H9 (cell line): Measurements from ENCODE around the gene MINPP1. TPM values are rescaled to one million over a fixed set of nuclear protein-coding genes. Genes with fewer than 3 reads are reported as not detected.
A peak's percentile ranks its signal among the peaks of the same experiment; 100 is the strongest.

ENCODE experiments used
- DNase-seq: peaks from one replicate; pipeline ENCODE4 v3.0.0-alpha.2; 2017
- H2AFZ ChIP-seq: one replicate; pipeline ENCODE4 v1.6.1; 2013; ENCODE audit warnings: mild to moderate bottlenecking, low read length, control low read depth, moderate library complexity
- H2AK5ac ChIP-seq: 2 replicates; pipeline ENCODE4 v1.6.1; 2013; ENCODE audit warnings: low read length, control low read depth, mixed read lengths; ENCODE audit not compliant: insufficient read length
- H2BK120ac ChIP-seq: one replicate; pipeline ENCODE4 v1.6.1; 2013; ENCODE audit warnings: low read depth, mild to moderate bottlenecking, low read length, control low read depth, inconsistent platforms; ENCODE audit not compliant: poor library complexity, severe bottlenecking
- H2BK12ac ChIP-seq: 2 replicates; pipeline ENCODE4 v1.6.1; 2013; ENCODE audit warnings: low read length, control low read depth, mixed read lengths, low read depth; ENCODE audit not compliant: insufficient read length
- H2BK15ac ChIP-seq: 2 replicates; pipeline ENCODE4 v1.6.1; 2013; ENCODE audit warnings: low read depth, low read length, control low read depth
- H2BK20ac ChIP-seq: one replicate; pipeline ENCODE4 v1.6.1; 2013; ENCODE audit warnings: low read depth, mild to moderate bottlenecking, low read length, control low read depth, inconsistent platforms; ENCODE audit not compliant: poor library complexity, severe bottlenecking
- H2BK5ac ChIP-seq: 2 replicates; pipeline ENCODE4 v1.6.1; 2013; ENCODE audit warnings: low read length, control low read depth, mixed read lengths; ENCODE audit not compliant: insufficient read length
- H3K14ac ChIP-seq: 2 replicates; pipeline ENCODE4 v1.6.1; 2013; ENCODE audit warnings: low read length, control low read depth; ENCODE audit not compliant: insufficient read depth
- H3K18ac ChIP-seq: 2 replicates; pipeline ENCODE4 v1.6.1; 2013; ENCODE audit warnings: low read depth, mild to moderate bottlenecking, mixed read lengths, low read length, control low read depth; ENCODE audit not compliant: insufficient read length
- H3K23ac ChIP-seq: 2 replicates; pipeline ENCODE4 v1.6.1; 2013; ENCODE audit warnings: low read length, control low read depth, mixed read lengths, low read depth; ENCODE audit not compliant: insufficient read length
- H3K23me2 ChIP-seq: 2 replicates; pipeline ENCODE4 v1.6.1; 2013; ENCODE audit warnings: low read depth, mild to moderate bottlenecking, mixed read lengths, low read length, control low read depth; ENCODE audit not compliant: insufficient read length, poor library complexity, severe bottlenecking
- H3K27ac ChIP-seq: 2 replicates; pipeline ENCODE4 v1.5.1; 2013; ENCODE audit warnings: low read length, control low read depth, mixed read lengths, low read depth; ENCODE audit not compliant: insufficient read length
- H3K27me3 ChIP-seq: 2 replicates; pipeline ENCODE4 v1.6.1; 2013; ENCODE audit warnings: low read length, control low read depth, inconsistent platforms; ENCODE audit not compliant: insufficient read depth
- H3K4ac ChIP-seq: 2 replicates; pipeline ENCODE4 v1.6.1; 2013; ENCODE audit warnings: low read depth, mild to moderate bottlenecking, control low read depth, inconsistent platforms, low read length, moderate library complexity
- H3K4me1 ChIP-seq: 2 replicates; pipeline ENCODE4 v1.6.1; 2013; ENCODE audit warnings: low read length, control low read depth, inconsistent platforms; ENCODE audit not compliant: insufficient read depth
- H3K4me2 ChIP-seq: 2 replicates; pipeline ENCODE4 v1.6.1; 2013; ENCODE audit warnings: low read length, control low read depth, mixed read lengths; ENCODE audit not compliant: insufficient read length, insufficient read depth
- H3K56ac ChIP-seq: 2 replicates; pipeline ENCODE4 v1.6.1; 2013; ENCODE audit warnings: low read depth, mild to moderate bottlenecking, mixed read lengths, low read length, control low read depth; ENCODE audit not compliant: insufficient read length
- H3K79me1 ChIP-seq: 2 replicates; pipeline ENCODE4 v1.6.1; 2013; ENCODE audit warnings: low read depth, mild to moderate bottlenecking, moderate library complexity, low read length, control low read depth, inconsistent platforms; ENCODE audit not compliant: insufficient read depth, poor library complexity, severe bottlenecking
- H3K79me2 ChIP-seq: 2 replicates; pipeline ENCODE4 v1.6.1; 2013; ENCODE audit warnings: low read length, control low read depth, inconsistent platforms; ENCODE audit not compliant: insufficient read depth
- H3K9ac ChIP-seq: 2 replicates; pipeline ENCODE4 v1.6.1; 2013; ENCODE audit warnings: low read length, control low read depth, mixed read lengths; ENCODE audit not compliant: insufficient read length; ENCODE audit errors: extremely low read depth
- H3K9me3 ChIP-seq: one replicate; pipeline ENCODE4 v1.6.1; 2013; ENCODE audit warnings: low read depth, low read length, inconsistent platforms; ENCODE audit not compliant: control insufficient read depth
- H3T11ph ChIP-seq: one replicate; pipeline ENCODE4 v1.6.1; 2013; ENCODE audit warnings: mild to moderate bottlenecking, low read length, control low read depth, inconsistent platforms
- H4K20me1 ChIP-seq: one replicate; pipeline ENCODE4 v1.6.1; 2013; ENCODE audit not compliant: control insufficient read depth, insufficient read length, insufficient read depth
- H4K5ac ChIP-seq: 2 replicates; pipeline ENCODE4 v1.6.1; 2013; ENCODE audit warnings: low read depth, mild to moderate bottlenecking, mixed read lengths, low read length, control low read depth; ENCODE audit not compliant: insufficient read length
- H4K8ac ChIP-seq: replicated peaks from 2 replicates; pipeline ENCODE4 v1.6.1; 2013; ENCODE audit warnings: low read length, control low read depth, mixed read lengths, low read depth; ENCODE audit not compliant: insufficient read length
- H4K91ac ChIP-seq: 2 replicates; pipeline ENCODE4 v1.6.1; 2013; ENCODE audit warnings: low read depth, mild to moderate bottlenecking, moderate library complexity, mixed read lengths, low read length, control low read depth; ENCODE audit not compliant: insufficient read length
- H3K27ac Mint-ChIP-seq, 3 experiments: 2 replicates in 2 of 3; 3 replicates in 1 of 3; pipeline ENCODE4 v1.8.0; 2020 to 2021; ENCODE audit warnings: mixed read lengths in 3 of 3, mild to moderate bottlenecking in 1 of 3, moderate library complexity in 1 of 3
- H3K27me3 Mint-ChIP-seq: 2 replicates; pipeline ENCODE4 v1.8.0; 2021; ENCODE audit warnings: low read depth, mild to moderate bottlenecking, moderate library complexity, mixed read lengths
- H3K36me3 Mint-ChIP-seq, 3 experiments: 2 replicates in 2 of 3; 3 replicates in 1 of 3; pipeline ENCODE4 v1.8.0; 2020 to 2021; ENCODE audit warnings: low read depth in 3 of 3, mixed read lengths in 3 of 3; ENCODE audit not compliant: insufficient read depth in 1 of 3
- H3K4me1 Mint-ChIP-seq, 2 experiments: 2 replicates each; pipeline ENCODE4 v1.8.0; 2020; ENCODE audit warnings: mixed read lengths in 2 of 2
- H3K4me3 Mint-ChIP-seq, 2 experiments: 2 replicates in 1 of 2; 3 replicates in 1 of 2; pipeline ENCODE4 v1.8.0; 2020 to 2021; ENCODE audit warnings: mild to moderate bottlenecking in 2 of 2, mixed read lengths in 2 of 2, moderate library complexity in 1 of 2
- H3K9me3 Mint-ChIP-seq, 2 experiments: 2 replicates in 1 of 2; 3 replicates in 1 of 2; pipeline ENCODE4 v1.8.0; 2020; ENCODE audit warnings: mild to moderate bottlenecking in 2 of 2, mixed read lengths in 2 of 2, moderate library complexity in 1 of 2
- CTCF ChIP-seq: fragments of 200-600 bp; sonication (generic); conservative IDR thresholded peaks from 3 replicates; pipeline ENCODE4 v1.8.0; 2021; ENCODE audit warnings: antibody characterized with exemption, mild to moderate bottlenecking
- WGBS: extraction: QIAGEN DNeasy Blood & Tissue Kit; methylation state at CpG from one replicate; pipeline ENCODE4 v1.1.7; 2013; ENCODE audit warnings: missing lambda C conversion rate, low lambda C conversion rate, mixed read lengths; ENCODE audit not compliant: insufficient read length; ENCODE audit errors: extremely low coverage; 5-methylcytosine and 5-hydroxymethylcytosine counted together
- total RNA-seq: library from RNA; stranded (reverse); gene quantifications from 2 replicates; pipeline ENCODE4 v1.2.1, GENCODE V29; 2021

MINPP1 gene
- total RNA-seq, 1 experiment from 2014 or later = 30.3 TPM

- Mint-ChIP-seq H3K27ac (peak overlapping the region in 1 of 3 experiments; percentile 28; a peak in 1 of 7 replicates), H3K4me3 (no peak overlapping the region), H3K36me3 (peaks cover 34 to 37% (median 36%) of the 10 kb centered on the region in 3 experiments), H3K4me1 (peaks cover 28 to 31% of the 10 kb centered on the region in 2 experiments), H3K9me3 (peaks cover 14 to 17% of the 10 kb centered on the region in 2 experiments), H3K27me3 (no peaks in the 10 kb centered on the region)
- peaks cover 7% of the 10 kb centered on the region; the same call in 1 of the 2 replicates for H3K4me1 ChIP-seq
- H2BK15ac ChIP-seq = no peak overlapping the region
- no peak overlapping the region for H4K8ac ChIP-seq
- TF ChIP-seq CTCF = no peak
- no peak overlapping the region for H2BK12ac ChIP-seq
- no peaks in the 10 kb centered on the region for H3K23me2 ChIP-seq
- no peaks in the 10 kb centered on the region for H4K20me1 ChIP-seq
- no peak overlapping the region for H3K18ac ChIP-seq
- no peak overlapping the region for H4K5ac ChIP-seq
- no peak overlapping the region for H2BK20ac ChIP-seq
- no peak for DNase-seq
- H3K4me2 ChIP-seq = no peak overlapping the region
- H2AK5ac ChIP-seq = no peak overlapping the region
- WGBS = no CpG with 5 or more reads among the region's 2 CpGs
- H2AFZ ChIP-seq = no peak overlapping the region
- H3K4ac ChIP-seq = no peak overlapping the region
- H3T11ph ChIP-seq = no peak overlapping the region
- no peak overlapping the region for H3K9ac ChIP-seq
- no peak overlapping the region for H3K23ac ChIP-seq
- no peaks in the 10 kb centered on the region for H3K79me1 ChIP-seq
- H3K27me3 ChIP-seq = no peaks in the 10 kb centered on the region
- H2BK5ac ChIP-seq = no peak overlapping the region
- H3K79me2 ChIP-seq = no peaks in the 10 kb centered on the region
- H3K56ac ChIP-seq = no peak overlapping the region
- H2BK120ac ChIP-seq = no peak overlapping the region
- H3K9me3 ChIP-seq = peaks cover 15% of the 10 kb centered on the region
- no peak overlapping the region for H3K27ac ChIP-seq
- no peak overlapping the region for H3K14ac ChIP-seq
- no peak overlapping the region for H4K91ac ChIP-seq
These were observed 42.3 kb downstream of the MINPP1 start for GRCh38 chr10:87546971-87547413.
